Choroid plexus epithelial cell (primary cell): ENCODE measurements around the gene RELL1.
A peak's percentile ranks its signal among the peaks of the same experiment; 100 is the strongest.

ENCODE experiments used
- DNase-seq: peaks from one replicate; pipeline ENCODE4 v3.0.0-alpha.2; 2010; ENCODE audit warnings: low read depth
- H3K4me3 ChIP-seq: 2 replicates; pipeline ENCODE4 v1.5.1; 2011; ENCODE audit warnings: low read depth, mild to moderate bottlenecking, control low read depth, low read length, moderate library complexity
- TF ChIP-seq, protein P1 (sequence below): conservative IDR thresholded peaks from 2 replicates; pipeline ENCODE4 v1.5.1; 2011; ENCODE audit warnings: low read depth, mild to moderate bottlenecking, control low read depth, inconsistent platforms, low read length, moderate library complexity

RELL1 gene

GRCh38 chr4:37627263-37627662 is 58.9 kb downstream of the RELL1 start:
- no peak for DNase-seq
- no peak overlapping the region for H3K4me3 ChIP-seq
- TF ChIP-seq, protein P1, sequence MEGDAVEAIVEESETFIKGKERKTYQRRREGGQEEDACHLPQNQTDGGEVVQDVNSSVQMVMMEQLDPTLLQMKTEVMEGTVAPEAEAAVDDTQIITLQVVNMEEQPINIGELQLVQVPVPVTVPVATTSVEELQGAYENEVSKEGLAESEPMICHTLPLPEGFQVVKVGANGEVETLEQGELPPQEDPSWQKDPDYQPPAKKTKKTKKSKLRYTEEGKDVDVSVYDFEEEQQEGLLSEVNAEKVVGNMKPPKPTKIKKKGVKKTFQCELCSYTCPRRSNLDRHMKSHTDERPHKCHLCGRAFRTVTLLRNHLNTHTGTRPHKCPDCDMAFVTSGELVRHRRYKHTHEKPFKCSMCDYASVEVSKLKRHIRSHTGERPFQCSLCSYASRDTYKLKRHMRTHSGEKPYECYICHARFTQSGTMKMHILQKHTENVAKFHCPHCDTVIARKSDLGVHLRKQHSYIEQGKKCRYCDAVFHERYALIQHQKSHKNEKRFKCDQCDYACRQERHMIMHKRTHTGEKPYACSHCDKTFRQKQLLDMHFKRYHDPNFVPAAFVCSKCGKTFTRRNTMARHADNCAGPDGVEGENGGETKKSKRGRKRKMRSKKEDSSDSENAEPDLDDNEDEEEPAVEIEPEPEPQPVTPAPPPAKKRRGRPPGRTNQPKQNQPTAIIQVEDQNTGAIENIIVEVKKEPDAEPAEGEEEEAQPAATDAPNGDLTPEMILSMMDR: no peak

- no peak overlapping the region for H3K4me3 ChIP-seq
- no peak for DNase-seq
- TF ChIP-seq, protein P1: no peak
Measured at GRCh38 chr4:37625499-37625898, 60.7 kb downstream of the RELL1 start.

GRCh38 chr4:37623940-37624339 is 62.2 kb downstream of the RELL1 start:
- TF ChIP-seq, protein P1: no peak
- DNase-seq: no peak
- H3K4me3 ChIP-seq: no peak overlapping the region

DNA sequence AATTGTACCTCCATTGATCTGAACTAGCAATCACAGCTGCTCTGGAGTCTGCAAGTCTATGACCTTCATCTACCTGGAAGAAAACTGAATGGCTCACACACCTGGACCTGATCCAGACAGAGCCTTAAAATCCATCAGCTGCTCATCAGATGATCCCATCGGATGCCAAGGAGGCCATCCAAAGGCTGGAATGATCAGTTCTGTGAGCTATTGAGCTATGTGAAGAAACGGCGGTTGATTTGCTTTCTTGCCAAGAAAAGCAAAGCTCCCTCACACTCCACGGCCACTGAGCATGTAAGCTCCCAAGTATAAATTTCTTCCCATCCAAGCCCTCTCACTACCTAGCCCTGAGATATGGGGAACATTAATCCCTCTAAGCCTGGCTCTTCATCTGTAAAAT is 63.1 kb downstream of the RELL1 start:
- DNase-seq: peak; percentile 66
- no peak overlapping the region for H3K4me3 ChIP-seq
- TF ChIP-seq, protein P1: no peak

- TF ChIP-seq, protein P1: no peak
- no peak overlapping the region for H3K4me3 ChIP-seq
- DNase-seq: no peak
Measured at GRCh38 chr4:37620176-37620575, 66.0 kb downstream of the RELL1 start.

DNA sequence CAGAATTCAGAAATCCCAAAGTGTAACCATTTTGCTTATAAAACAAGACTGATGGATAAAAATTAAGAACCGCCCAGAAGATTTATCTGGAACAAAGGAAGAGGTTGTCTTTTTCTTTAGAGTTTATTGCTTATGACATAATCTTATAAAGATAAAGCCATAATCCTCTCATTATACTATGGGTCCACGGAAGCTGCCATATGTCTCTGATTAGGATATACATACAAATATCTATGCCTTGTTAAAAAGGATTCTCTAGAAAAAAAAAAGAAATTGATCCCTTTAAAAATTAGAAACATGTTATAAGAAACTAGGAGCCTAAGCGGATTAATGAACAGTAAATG is 70.5 kb downstream of the RELL1 start:
- H3K4me3 ChIP-seq: no peak overlapping the region
- TF ChIP-seq, protein P1: no peak
- no peak for DNase-seq

DNA sequence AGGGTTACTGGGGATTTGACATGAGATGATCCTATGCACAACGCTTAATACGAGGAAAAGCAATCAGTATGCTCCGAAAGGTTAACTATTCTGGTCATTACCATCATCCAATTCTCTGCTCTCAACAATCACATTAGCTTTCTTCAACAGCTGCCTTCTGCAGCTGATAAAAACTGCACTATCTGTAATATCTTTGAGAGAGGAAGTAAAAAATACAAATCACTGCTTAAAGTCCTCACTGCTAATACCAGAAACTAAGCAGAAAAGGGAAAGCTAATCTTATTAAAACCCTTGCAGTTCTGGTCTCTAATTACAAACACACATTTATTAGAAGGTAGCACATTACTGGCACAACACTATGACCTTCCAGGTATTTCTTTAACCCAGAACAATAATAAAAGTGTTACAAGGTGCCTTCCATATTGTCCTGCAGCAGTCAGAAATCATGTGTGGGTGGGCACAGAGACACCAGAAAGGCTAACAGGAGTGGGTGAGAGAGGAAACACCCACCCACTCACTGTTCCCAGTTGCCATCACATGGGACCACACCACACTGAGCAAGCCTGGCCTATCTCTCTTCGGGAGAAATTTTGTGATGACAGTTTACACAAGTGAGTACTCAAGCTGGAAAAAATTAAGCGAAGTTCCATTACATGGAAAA is 71.0 kb downstream of the RELL1 start:
- DNase-seq: no peak
- H3K4me3 ChIP-seq: no peak overlapping the region
- TF ChIP-seq, protein P1: no peak
